ENCODE data around the gene RHOV.

The RHOV gene

GRCh38 chr15:40847223-40847961 is 26.6 kb downstream of the RHOV start:
- in situ Hi-C loops (cut with MboI; ENCODE audit: low sequenced_read_pairs, unreplicated experiment) = no loop called here
- no peak for TF ChIP-seq CTCF (IDR thresholded peaks at IDR 0.05; ENCODE audit: borderline replicate concordance, control extremely low read depth, extremely low read depth, insufficient read depth, missing control alignments)
- DNase-seq (ENCODE audit: low spot score) = peak; percentile 81

- DNase-seq (ENCODE audit: low spot score) = no peak
- no peak for TF ChIP-seq CTCF (IDR thresholded peaks at IDR 0.05; ENCODE audit: borderline replicate concordance, control extremely low read depth, extremely low read depth, insufficient read depth, missing control alignments)
- in situ Hi-C loops (cut with MboI; ENCODE audit: low sequenced_read_pairs, unreplicated experiment) = no loop called here
Observed at GRCh38 chr15:40846841-40847222, 27.2 kb downstream of the RHOV start.

- no peak for TF ChIP-seq CTCF (IDR thresholded peaks at IDR 0.05; ENCODE audit: borderline replicate concordance, control extremely low read depth, extremely low read depth, insufficient read depth, missing control alignments)
- no peak for DNase-seq (ENCODE audit: low spot score)
- in situ Hi-C loops (cut with MboI; ENCODE audit: low sequenced_read_pairs, unreplicated experiment) = no loop called here
Observed at GRCh38 chr15:40845511-40846284, 28.3 kb downstream of the RHOV start.

GRCh38 chr15:40845036-40845435 is 29.0 kb downstream of the RHOV start:
- no peak for DNase-seq (ENCODE audit: low spot score)
- TF ChIP-seq CTCF (IDR thresholded peaks at IDR 0.05; ENCODE audit: borderline replicate concordance, control extremely low read depth, extremely low read depth, insufficient read depth, missing control alignments) = no peak
- in situ Hi-C loops (cut with MboI; ENCODE audit: low sequenced_read_pairs, unreplicated experiment) = no loop called here

GRCh38 chr15:40844696-40845030 is 29.4 kb downstream of the RHOV start:
- TF ChIP-seq CTCF (IDR thresholded peaks at IDR 0.05; ENCODE audit: borderline replicate concordance, control extremely low read depth, extremely low read depth, insufficient read depth, missing control alignments) = no peak
- DNase-seq (ENCODE audit: low spot score) = peak; percentile 73
- in situ Hi-C loops (cut with MboI; ENCODE audit: low sequenced_read_pairs, unreplicated experiment) = no loop called here

- no peak for TF ChIP-seq CTCF (IDR thresholded peaks at IDR 0.05; ENCODE audit: borderline replicate concordance, control extremely low read depth, extremely low read depth, insufficient read depth, missing control alignments)
- DNase-seq (ENCODE audit: low spot score) = peak; percentile 81
- in situ Hi-C loops (cut with MboI; ENCODE audit: low sequenced_read_pairs, unreplicated experiment) = no loop called here
Observed at GRCh38 chr15:40843885-40844695, 29.9 kb downstream of the RHOV start, which contains the start of gene SPINT1. SPINT1 (plus strand) TSS chr15:40844048; CDS start chr15:40844555, 507 bp downstream.

All from GM13976 (cell line).